Esophagus muscularis mucosa (tissue), 4 donors: ENCODE results near the gene KIF21A.

Experiments used
- CTCF ChIP-seq, 3 experiments: fragments of 200-600 bp in 2 of 3; fragments of 450-650 bp in 1 of 3; sonication (generic) in 2 of 3; IDR thresholded peaks; one replicate each; pipeline ENCODE4 v1.5.1; 2017 to 2019; ENCODE audit warnings: antibody characterized with exemption in 3 of 3, mild to moderate bottlenecking in 2 of 3, moderate library complexity in 1 of 3
- EP300 ChIP-seq: sonication (generic); formaldehyde crosslinking; IDR thresholded peaks from one replicate; pipeline ENCODE4 v1.6.1; 2017; ENCODE audit warnings: antibody characterized with exemption
- POLR2A ChIP-seq: fragments of 450-650 bp; IDR thresholded peaks from one replicate; pipeline ENCODE4 v1.6.1; 2017; ENCODE audit warnings: antibody characterized with exemption, moderate library complexity, mild to moderate bottlenecking, low read depth
- POLR2AphosphoS5 ChIP-seq, 2 donors: sonication (generic); formaldehyde crosslinking; IDR thresholded peaks; one replicate each; pipeline ENCODE4 v1.6.1; 2017; ENCODE audit warnings: antibody characterized with exemption in 2 of 2

- TF ChIP-seq POLR2A (no peak), CTCF (IDR thresholded peaks at IDR 0.05) (no peak), EP300 (no peak), POLR2AphosphoS5 (IDR thresholded peaks at IDR 0.05) (no peak)
These were observed 15.5 kb downstream of the KIF21A start for GRCh38 chr12:39427360-39427808.
